Nephron (organoid): Measurements from ENCODE around the gene TSHZ3.

Experiments used
- H3K27ac Mint-ChIP-seq, 3 experiments: 2 replicates each; pipeline ENCODE4 v1.8.0; 2020; ENCODE audit warnings: mixed read lengths in 3 of 3, mild to moderate bottlenecking in 2 of 3, moderate library complexity in 1 of 3
- H3K27me3 Mint-ChIP-seq: 2 replicates; pipeline ENCODE4 v1.8.0; 2021; ENCODE audit warnings: low read depth, mild to moderate bottlenecking, moderate library complexity, mixed read lengths
- H3K36me3 Mint-ChIP-seq: 2 replicates; pipeline ENCODE4 v1.8.0; 2020; ENCODE audit warnings: low read depth, mixed read lengths
- H3K4me1 Mint-ChIP-seq: 2 replicates; pipeline ENCODE4 v1.8.0; 2020; ENCODE audit warnings: mixed read lengths
- H3K4me3 Mint-ChIP-seq, 3 experiments: 2 replicates each; pipeline ENCODE4 v1.8.0; 2020; ENCODE audit warnings: mild to moderate bottlenecking in 3 of 3, mixed read lengths in 3 of 3, moderate library complexity in 2 of 3
- H3K9me3 Mint-ChIP-seq: 2 replicates; pipeline ENCODE4 v1.8.0; 2020; ENCODE audit warnings: mixed read lengths
- CTCF ChIP-seq, 3 experiments: fragments of 200-600 bp; sonication (generic); IDR thresholded peaks; one replicate each; pipeline ENCODE4 v1.5.0; 2021; ENCODE audit warnings: antibody characterized with exemption in 3 of 3; ENCODE audit not compliant: unreplicated experiment in 3 of 3

TSHZ3 gene

GRCh38 chr19:31357315-31357673 lies 8.1 kb upstream of the TSHZ3 start:
- no peak for TF ChIP-seq CTCF (IDR thresholded peaks at IDR 0.05; ENCODE audit: unreplicated experiment in 3 of 3)
- peaks cover 79% of the 10 kb centered on the region for H3K27me3 Mint-ChIP-seq
- peaks cover 48% of the 10 kb centered on the region for H3K4me1 Mint-ChIP-seq
- H3K36me3 Mint-ChIP-seq: no peaks in the 10 kb centered on the region
- H3K9me3 Mint-ChIP-seq: no peaks in the 10 kb centered on the region
- peak overlapping the region in 1 of 3 experiments; percentile 29 for H3K4me3 Mint-ChIP-seq
- H3K27ac Mint-ChIP-seq: no peak overlapping the region

GRCh38 chr19:31356587-31357314 lies 7.5 kb upstream of the TSHZ3 start:
- H3K27ac Mint-ChIP-seq: peak overlapping the region in 2 of 3 experiments; percentile 49 to 99
- no peaks in the 10 kb centered on the region for H3K36me3 Mint-ChIP-seq
- peaks cover 53% of the 10 kb centered on the region for H3K4me1 Mint-ChIP-seq
- TF ChIP-seq CTCF (IDR thresholded peaks at IDR 0.05; ENCODE audit: unreplicated experiment in 3 of 3): peak; percentile 12 to 49 (median 32)
- H3K9me3 Mint-ChIP-seq: no peaks in the 10 kb centered on the region
- peaks cover 85% of the 10 kb centered on the region for H3K27me3 Mint-ChIP-seq
- H3K4me3 Mint-ChIP-seq: peak overlapping the region; percentile 0 to 37 (median 6)

- no peak for TF ChIP-seq CTCF (IDR thresholded peaks at IDR 0.05; ENCODE audit: unreplicated experiment in 3 of 3)
- H3K27ac Mint-ChIP-seq: peak overlapping the region in 2 of 3 experiments; percentile 88 to 99
- H3K4me1 Mint-ChIP-seq: peaks cover 53% of the 10 kb centered on the region
- H3K27me3 Mint-ChIP-seq: peaks cover 88% of the 10 kb centered on the region
- H3K36me3 Mint-ChIP-seq: no peaks in the 10 kb centered on the region
- H3K4me3 Mint-ChIP-seq: peak overlapping the region; percentile 59 to 82 (median 77)
- no peaks in the 10 kb centered on the region for H3K9me3 Mint-ChIP-seq
Observed at GRCh38 chr19:31355665-31356289, 6.5 kb upstream of the TSHZ3 start.

- Mint-ChIP-seq H3K36me3 (no peaks in the 10 kb centered on the region), H3K27me3 (peaks cover 86% of the 10 kb centered on the region), H3K4me1 (peaks cover 53% of the 10 kb centered on the region), H3K4me3 (peak overlapping the region; percentile 59 to 82 (median 77)), H3K9me3 (no peaks in the 10 kb centered on the region), H3K27ac (peak overlapping the region in 2 of 3 experiments; percentile 88 to 99)
- TF ChIP-seq CTCF (IDR thresholded peaks at IDR 0.05; ENCODE audit: unreplicated experiment in 3 of 3): no peak
Observed at GRCh38 chr19:31354799-31355664, 5.8 kb upstream of the TSHZ3 start.

- peaks cover 79% of the 10 kb centered on the region for H3K27me3 Mint-ChIP-seq
- H3K4me3 Mint-ChIP-seq: peak overlapping the region; percentile 63 to 98 (median 98)
- no peaks in the 10 kb centered on the region for H3K9me3 Mint-ChIP-seq
- TF ChIP-seq CTCF (IDR thresholded peaks at IDR 0.05; ENCODE audit: unreplicated experiment in 3 of 3): no peak
- H3K27ac Mint-ChIP-seq: peak overlapping the region in 2 of 3 experiments; percentile 99
- peaks cover 53% of the 10 kb centered on the region for H3K4me1 Mint-ChIP-seq
- no peaks in the 10 kb centered on the region for H3K36me3 Mint-ChIP-seq
Observed at GRCh38 chr19:31354316-31354715, 5.1 kb upstream of the TSHZ3 start.
